ENCODE results near the gene GMCL2. TPM values are rescaled to one million over a fixed set of nuclear protein-coding genes. Genes with fewer than 3 reads are reported as not detected.

The GMCL2 gene
- polyA plus RNA-seq, 1 donor (not counting 4 experiments of a cell fraction or from before 2014, with no cell fraction given): not detected

DNA sequence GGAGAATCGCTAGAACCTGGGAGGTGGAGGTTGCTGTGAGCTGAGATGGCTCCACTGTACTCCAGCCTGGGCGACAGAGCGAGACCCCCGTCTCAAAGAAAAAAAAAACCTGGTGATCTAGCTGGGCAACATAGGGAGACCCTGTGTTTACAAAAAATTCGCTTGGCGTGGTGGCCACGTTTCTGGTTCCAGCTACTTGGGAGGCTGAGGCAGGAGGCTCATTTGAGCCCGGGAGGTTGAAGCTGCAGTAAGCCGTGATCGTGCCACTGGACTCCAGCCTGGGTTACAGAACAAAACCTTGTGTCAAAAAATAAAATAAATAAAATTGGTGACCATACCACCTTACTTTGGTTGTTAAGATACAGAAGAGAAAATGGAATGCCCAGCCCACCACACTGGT is 15.4 kb upstream of the GMCL2 start:
- Histone ChIP-seq H3K27me3 (ENCODE audit: control insufficient read depth, extremely low read depth, insufficient read depth, low read length) (no peaks in the 10 kb centered on the region), H3K9ac (ENCODE audit: control insufficient read depth, extremely low read depth, insufficient read depth, low read length) (no peak overlapping the region), H3K27ac (ENCODE audit: control insufficient read depth, insufficient read depth, low read length) (no peak overlapping the region), H3K4me1 (ENCODE audit: control insufficient read depth, extremely low read depth, insufficient read depth, low read length) (peaks cover 31% of the 10 kb centered on the region), H2AFZ (ENCODE audit: control insufficient read depth, low read length) (no peak overlapping the region), H3K4me3 (ENCODE audit: control insufficient read depth in 2 of 3, extremely low read depth in 1 of 3, insufficient read depth in 2 of 3, low read depth in 1 of 3, low read length in 3 of 3) (no peak overlapping the region), H4K20me1 (ENCODE audit: control insufficient read depth, extremely low read depth, insufficient read depth, low read length) (peaks cover 23% of the 10 kb centered on the region), H3K9me3 (ENCODE audit: control insufficient read depth, low read depth, low read length) (no peaks in the 10 kb centered on the region), H3K9me1 (ENCODE audit: control insufficient read depth, extremely low read depth, insufficient read depth, low read length) (peaks cover 11% of the 10 kb centered on the region), H3K4me2 (ENCODE audit: control insufficient read depth, extremely low read depth, insufficient read depth, low read depth, low read length) (no peak overlapping the region), H3K36me3 (ENCODE audit: control insufficient read depth in 2 of 2, extremely low read depth in 1 of 2, insufficient read depth in 2 of 2, low read length in 2 of 2) (peaks cover 8 to 18% of the 10 kb centered on the region in 2 experiments), H3K79me2 (ENCODE audit: control insufficient read depth, insufficient read depth, low read length) (peaks cover 33% of the 10 kb centered on the region)
- dilution Hi-C loops (cut with MboI; ENCODE audit: extremely low pct_ligation_motif_present, low sequenced_read_pairs): no loop called here
- DNase-seq (ENCODE audit: low read depth, low spot score) (no peak), FAIRE-seq (no peak)
- TF ChIP-seq EZH2 (IDR thresholded peaks at IDR 0.05; ENCODE audit: low read length): no peak
- TF ChIP-seq, protein P1, sequence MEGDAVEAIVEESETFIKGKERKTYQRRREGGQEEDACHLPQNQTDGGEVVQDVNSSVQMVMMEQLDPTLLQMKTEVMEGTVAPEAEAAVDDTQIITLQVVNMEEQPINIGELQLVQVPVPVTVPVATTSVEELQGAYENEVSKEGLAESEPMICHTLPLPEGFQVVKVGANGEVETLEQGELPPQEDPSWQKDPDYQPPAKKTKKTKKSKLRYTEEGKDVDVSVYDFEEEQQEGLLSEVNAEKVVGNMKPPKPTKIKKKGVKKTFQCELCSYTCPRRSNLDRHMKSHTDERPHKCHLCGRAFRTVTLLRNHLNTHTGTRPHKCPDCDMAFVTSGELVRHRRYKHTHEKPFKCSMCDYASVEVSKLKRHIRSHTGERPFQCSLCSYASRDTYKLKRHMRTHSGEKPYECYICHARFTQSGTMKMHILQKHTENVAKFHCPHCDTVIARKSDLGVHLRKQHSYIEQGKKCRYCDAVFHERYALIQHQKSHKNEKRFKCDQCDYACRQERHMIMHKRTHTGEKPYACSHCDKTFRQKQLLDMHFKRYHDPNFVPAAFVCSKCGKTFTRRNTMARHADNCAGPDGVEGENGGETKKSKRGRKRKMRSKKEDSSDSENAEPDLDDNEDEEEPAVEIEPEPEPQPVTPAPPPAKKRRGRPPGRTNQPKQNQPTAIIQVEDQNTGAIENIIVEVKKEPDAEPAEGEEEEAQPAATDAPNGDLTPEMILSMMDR (optimal IDR thresholded peaks at IDR 0.05 in 1 of 3, IDR thresholded peaks at IDR 0.05 in 1 of 3, conservative IDR thresholded peaks at IDR 0.05 in 1 of 3; ENCODE audit: extremely low read depth in 1 of 3, insufficient read depth in 2 of 3, low read length in 3 of 3): no peak

DNA sequence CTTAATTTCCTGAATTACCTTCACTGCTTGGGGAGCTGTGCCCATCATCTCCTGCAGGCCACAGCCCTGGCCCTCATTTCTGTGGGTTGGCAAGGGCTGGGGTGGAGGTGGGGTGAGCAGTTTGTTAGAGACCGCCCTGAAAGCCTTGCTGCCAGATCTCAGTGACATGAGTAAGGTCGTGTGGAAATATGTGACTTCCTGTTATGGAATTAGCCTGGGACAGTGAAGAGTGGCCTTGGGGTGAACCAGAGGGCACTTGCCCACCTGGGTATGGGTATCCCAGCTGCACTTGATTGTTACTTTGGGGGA is 14.7 kb upstream of the GMCL2 start:
- dilution Hi-C loops (cut with MboI; ENCODE audit: extremely low pct_ligation_motif_present, low sequenced_read_pairs): no loop called here
- Histone ChIP-seq H3K36me3 (ENCODE audit: control insufficient read depth in 2 of 2, extremely low read depth in 1 of 2, insufficient read depth in 2 of 2, low read length in 2 of 2) (peaks cover 5 to 15% of the 10 kb centered on the region in 2 experiments), H2AFZ (ENCODE audit: control insufficient read depth, low read length) (no peak overlapping the region), H3K79me2 (ENCODE audit: control insufficient read depth, insufficient read depth, low read length) (peaks cover 28% of the 10 kb centered on the region), H4K20me1 (ENCODE audit: control insufficient read depth, extremely low read depth, insufficient read depth, low read length) (peaks cover 17% of the 10 kb centered on the region), H3K9me1 (ENCODE audit: control insufficient read depth, extremely low read depth, insufficient read depth, low read length) (peaks cover 9% of the 10 kb centered on the region), H3K4me2 (ENCODE audit: control insufficient read depth, extremely low read depth, insufficient read depth, low read depth, low read length) (no peak overlapping the region), H3K4me1 (ENCODE audit: control insufficient read depth, extremely low read depth, insufficient read depth, low read length) (peaks cover 28% of the 10 kb centered on the region), H3K27ac (ENCODE audit: control insufficient read depth, insufficient read depth, low read length) (no peak overlapping the region), H3K27me3 (ENCODE audit: control insufficient read depth, extremely low read depth, insufficient read depth, low read length) (no peaks in the 10 kb centered on the region), H3K9me3 (ENCODE audit: control insufficient read depth, low read depth, low read length) (no peaks in the 10 kb centered on the region), H3K9ac (ENCODE audit: control insufficient read depth, extremely low read depth, insufficient read depth, low read length) (no peak overlapping the region), H3K4me3 (ENCODE audit: control insufficient read depth in 2 of 3, extremely low read depth in 1 of 3, insufficient read depth in 2 of 3, low read depth in 1 of 3, low read length in 3 of 3) (no peak overlapping the region)
- no peak for TF ChIP-seq EZH2 (IDR thresholded peaks at IDR 0.05; ENCODE audit: low read length)
- TF ChIP-seq, protein P1 (optimal IDR thresholded peaks at IDR 0.05 in 1 of 3, IDR thresholded peaks at IDR 0.05 in 1 of 3, conservative IDR thresholded peaks at IDR 0.05 in 1 of 3; ENCODE audit: extremely low read depth in 1 of 3, insufficient read depth in 2 of 3, low read length in 3 of 3): no peak
- DNase-seq (ENCODE audit: low read depth, low spot score) (no peak), FAIRE-seq (no peak)
